ENCODE data around the gene TERB1. TPM values are rescaled to one million over a fixed set of nuclear protein-coding genes. Genes with fewer than 3 reads are reported as not detected.

TERB1 gene
- total RNA-seq, 1 donor from 2014 or later = not detected

GRCh38 chr16:66728804-66729203 is 72.6 kb downstream of the TERB1 start:
- TF ChIP-seq CTCF (conservative IDR thresholded peaks at IDR 0.05; ENCODE audit: low read depth, low read length) = no peak
- no peak for DNase-seq (ENCODE audit: low read depth)
- H3K4me3 ChIP-seq (ENCODE audit: low read depth, low read length) = no peak overlapping the region

- no peak for DNase-seq (ENCODE audit: low read depth)
- peak; percentile 64 for TF ChIP-seq CTCF (conservative IDR thresholded peaks at IDR 0.05; ENCODE audit: low read depth, low read length)
- no peak overlapping the region for H3K4me3 ChIP-seq (ENCODE audit: low read depth, low read length)
These were observed 73.1 kb downstream of the TERB1 start for GRCh38 chr16:66728117-66728787.

GRCh38 chr16:66720766-66721165 is 80.6 kb downstream of the TERB1 start:
- H3K4me3 ChIP-seq (ENCODE audit: low read depth, low read length) = no peak overlapping the region
- no peak for TF ChIP-seq CTCF (conservative IDR thresholded peaks at IDR 0.05; ENCODE audit: low read depth, low read length)
- DNase-seq (ENCODE audit: low read depth) = no peak

GRCh38 chr16:66719246-66719645 is 82.1 kb downstream of the TERB1 start:
- no peak overlapping the region for H3K4me3 ChIP-seq (ENCODE audit: low read depth, low read length)
- DNase-seq (ENCODE audit: low read depth) = no peak
- no peak for TF ChIP-seq CTCF (conservative IDR thresholded peaks at IDR 0.05; ENCODE audit: low read depth, low read length)

DNA sequence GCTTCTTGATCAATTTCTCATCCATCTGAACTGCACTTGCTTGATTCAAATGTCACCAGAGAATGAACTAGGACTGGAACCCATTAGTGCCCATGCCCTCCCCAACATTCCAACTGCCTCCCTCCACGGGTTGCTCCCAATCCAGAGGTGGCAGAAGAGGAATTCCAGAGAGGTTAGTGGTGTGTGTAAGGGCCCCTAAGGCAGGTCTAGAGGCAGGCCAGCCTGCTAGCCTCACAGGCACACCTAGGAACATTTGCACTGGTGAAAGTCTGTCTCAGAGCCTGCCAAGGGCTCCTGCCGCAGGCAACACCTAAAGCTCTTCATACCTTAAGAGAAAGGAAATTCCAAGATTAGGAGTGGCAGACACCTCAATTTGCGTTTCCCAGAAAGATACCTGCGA is 83.6 kb downstream of the TERB1 start:
- TF ChIP-seq CTCF (conservative IDR thresholded peaks at IDR 0.05; ENCODE audit: low read depth, low read length) = no peak
- no peak for DNase-seq (ENCODE audit: low read depth)
- no peak overlapping the region for H3K4me3 ChIP-seq (ENCODE audit: low read depth, low read length)

GRCh38 chr16:66717112-66717675 is 84.2 kb downstream of the TERB1 start:
- no peak for DNase-seq (ENCODE audit: low read depth)
- peak; percentile 44 for TF ChIP-seq CTCF (conservative IDR thresholded peaks at IDR 0.05; ENCODE audit: low read depth, low read length)
- H3K4me3 ChIP-seq (ENCODE audit: low read depth, low read length) = no peak overlapping the region

Measured in epithelial cell of proximal tubule (primary cell).